Mucosa of stomach (tissue), 1 donor: ENCODE measurements around the gene ASIC1.

Source experiments
- H3K27me3 ChIP-seq: one replicate; pipeline ENCODE4 v1.7.0; 2013; ENCODE audit warnings: mild to moderate bottlenecking, low read length; ENCODE audit not compliant: control insufficient read depth, insufficient read depth
- H3K36me3 ChIP-seq: one replicate; pipeline ENCODE4 v1.7.0; 2013; ENCODE audit warnings: low read length; ENCODE audit not compliant: control insufficient read depth, insufficient read depth
- H3K4me1 ChIP-seq: one replicate; pipeline ENCODE4 v1.7.0; 2013; ENCODE audit warnings: mild to moderate bottlenecking, low read length; ENCODE audit not compliant: control insufficient read depth, insufficient read depth
- H3K4me3 ChIP-seq: one replicate; pipeline ENCODE4 v1.7.0; 2013; ENCODE audit warnings: low read length
- H3K9ac ChIP-seq: one replicate; pipeline ENCODE4 v1.7.0; 2013; ENCODE audit warnings: mild to moderate bottlenecking, low read length, moderate library complexity
- H3K9me3 ChIP-seq: one replicate; pipeline ENCODE4 v1.7.0; 2013; ENCODE audit warnings: mild to moderate bottlenecking, low read length, moderate library complexity; ENCODE audit not compliant: control insufficient read depth
- donor health status: Pancreatic carcinoma.

Gene ASIC1

GRCh38 chr12:50069069-50069468 is 11.7 kb downstream of the ASIC1 start:
- Histone ChIP-seq H3K4me1 (peaks cover 7% of the 10 kb centered on the region), H3K4me3 (no peak overlapping the region), H3K27me3 (no peaks in the 10 kb centered on the region), H3K36me3 (no peaks in the 10 kb centered on the region), H3K9ac (no peak overlapping the region), H3K9me3 (no peaks in the 10 kb centered on the region)

- Histone ChIP-seq H3K4me1 (peaks cover 7% of the 10 kb centered on the region), H3K9ac (no peak overlapping the region), H3K27me3 (no peaks in the 10 kb centered on the region), H3K36me3 (no peaks in the 10 kb centered on the region), H3K9me3 (no peaks in the 10 kb centered on the region), H3K4me3 (no peak overlapping the region)
Observed at GRCh38 chr12:50069539-50069938, 12.1 kb downstream of the ASIC1 start.

DNA sequence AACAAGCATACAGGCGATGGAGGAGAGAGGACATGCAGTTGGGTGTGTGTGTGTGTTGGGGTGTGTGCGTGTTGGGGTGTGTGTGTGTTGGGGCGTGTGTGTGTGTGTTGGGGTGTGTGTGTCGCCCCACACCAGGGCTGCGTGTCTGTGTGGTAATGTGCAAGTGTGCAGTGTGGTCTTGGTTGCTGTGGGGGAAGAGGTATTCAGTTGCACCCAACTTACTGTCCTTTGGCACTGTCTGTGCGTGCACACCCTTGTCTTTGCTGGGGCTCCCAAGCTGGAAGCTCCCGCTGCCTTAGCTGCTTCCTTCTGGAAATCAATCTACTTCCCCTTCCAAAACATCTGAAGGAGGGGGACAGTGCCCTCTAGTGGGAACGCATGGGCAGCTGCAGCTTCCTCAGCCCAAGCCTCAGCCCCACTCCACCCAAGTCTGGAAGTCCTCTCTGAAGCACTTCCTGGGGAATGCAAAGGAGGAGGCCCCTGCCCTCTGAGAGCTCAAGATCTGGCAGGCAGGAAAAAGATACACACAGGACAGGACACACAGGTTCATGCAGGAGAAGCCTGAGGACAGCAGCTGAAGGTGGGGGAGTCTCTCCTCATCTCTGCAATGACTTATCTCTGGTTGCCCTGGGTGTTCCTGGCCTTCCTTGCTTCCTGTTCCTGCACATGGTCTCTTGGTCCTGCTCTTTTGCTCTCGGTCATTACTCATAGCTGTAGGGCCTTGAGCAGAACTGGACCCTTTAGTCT is 13.1 kb downstream of the ASIC1 start:
- no peak overlapping the region for H3K9ac ChIP-seq
- H3K27me3 ChIP-seq: no peaks in the 10 kb centered on the region
- no peaks in the 10 kb centered on the region for H3K9me3 ChIP-seq
- peaks cover 13% of the 10 kb centered on the region for H3K4me1 ChIP-seq
- H3K4me3 ChIP-seq: no peak overlapping the region
- H3K36me3 ChIP-seq: no peaks in the 10 kb centered on the region

- Histone ChIP-seq H3K9ac (no peak overlapping the region), H3K27me3 (no peaks in the 10 kb centered on the region), H3K4me1 (peaks cover 18% of the 10 kb centered on the region), H3K9me3 (no peaks in the 10 kb centered on the region), H3K4me3 (no peak overlapping the region), H3K36me3 (no peaks in the 10 kb centered on the region)
Observed at GRCh38 chr12:50072198-50072907, 15.0 kb downstream of the ASIC1 start.

DNA sequence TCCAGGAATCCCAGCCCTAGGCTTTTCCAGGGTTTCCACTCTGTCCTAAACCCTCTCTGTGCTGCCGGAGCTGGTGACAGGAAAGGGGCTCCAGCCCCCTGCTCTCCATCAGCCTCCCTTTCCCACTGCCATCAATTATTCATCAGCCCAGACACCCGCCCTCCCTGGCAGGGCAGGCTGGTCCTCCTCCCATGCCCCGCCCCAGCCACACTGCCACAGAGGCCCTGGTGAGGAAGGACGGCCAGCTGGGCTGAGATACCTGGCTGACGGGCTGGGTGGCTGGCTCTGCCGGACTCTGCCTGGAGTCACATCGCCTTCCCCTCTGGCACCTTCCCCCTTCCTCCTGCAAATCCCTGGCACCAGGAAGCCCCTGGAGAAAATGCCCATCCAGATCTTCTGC is 15.8 kb downstream of the ASIC1 start:
- H3K9ac ChIP-seq: no peak overlapping the region
- peaks cover 18% of the 10 kb centered on the region for H3K4me1 ChIP-seq
- no peaks in the 10 kb centered on the region for H3K9me3 ChIP-seq
- H3K36me3 ChIP-seq: no peaks in the 10 kb centered on the region
- no peak overlapping the region for H3K4me3 ChIP-seq
- no peaks in the 10 kb centered on the region for H3K27me3 ChIP-seq

GRCh38 chr12:50073712-50074111 is 16.3 kb downstream of the ASIC1 start:
- Histone ChIP-seq H3K27me3 (no peaks in the 10 kb centered on the region), H3K9me3 (no peaks in the 10 kb centered on the region), H3K4me1 (peaks cover 18% of the 10 kb centered on the region), H3K9ac (no peak overlapping the region), H3K4me3 (no peak overlapping the region), H3K36me3 (no peaks in the 10 kb centered on the region)

DNA sequence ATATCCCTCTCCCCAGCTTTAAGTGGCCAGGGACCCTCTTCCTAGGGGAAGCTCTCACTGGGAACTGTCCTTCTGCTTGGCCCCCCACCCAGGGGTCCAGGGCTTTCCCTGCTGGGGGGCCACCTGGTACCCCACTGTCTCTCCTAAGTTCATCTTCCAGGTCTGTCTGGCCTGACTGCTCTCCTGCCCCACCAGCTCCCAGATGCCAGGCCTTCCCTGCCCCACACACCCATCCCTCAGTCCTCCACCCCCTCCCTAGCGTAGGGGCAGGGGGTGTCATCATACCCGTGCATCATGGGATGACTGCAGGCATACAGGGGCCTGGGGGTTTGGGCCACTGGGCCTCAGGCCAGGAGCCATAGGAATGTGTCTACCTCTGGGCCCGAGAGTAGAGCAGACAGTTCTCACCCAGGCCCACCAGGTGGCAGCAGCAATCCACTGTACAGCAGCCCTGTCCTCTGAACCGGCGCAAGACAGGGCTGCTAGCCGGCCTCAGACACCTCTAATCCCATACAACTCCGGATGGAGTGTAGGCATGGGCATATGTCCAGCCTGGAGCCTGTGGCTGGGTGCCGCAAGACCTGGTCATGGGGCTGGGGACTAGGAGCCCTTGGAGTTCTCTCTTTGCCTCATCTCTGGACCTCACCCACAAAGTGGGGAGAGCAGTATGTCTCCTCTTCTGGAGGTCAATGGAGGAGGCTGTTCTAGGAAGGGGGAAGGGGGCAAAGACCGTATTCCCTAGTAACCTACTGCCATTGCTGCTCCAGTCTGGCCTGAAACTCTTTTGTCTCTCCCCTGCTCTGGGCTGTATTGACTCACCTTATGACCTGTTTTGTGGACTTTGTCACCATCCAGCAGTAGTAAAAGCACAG is 17.8 kb downstream of the ASIC1 start:
- Histone ChIP-seq H3K9me3 (no peaks in the 10 kb centered on the region), H3K4me1 (peaks cover 17% of the 10 kb centered on the region), H3K4me3 (no peak overlapping the region), H3K36me3 (no peaks in the 10 kb centered on the region), H3K27me3 (no peaks in the 10 kb centered on the region), H3K9ac (no peak overlapping the region)

- H3K36me3 ChIP-seq: no peaks in the 10 kb centered on the region
- no peak overlapping the region for H3K9ac ChIP-seq
- no peaks in the 10 kb centered on the region for H3K27me3 ChIP-seq
- H3K4me1 ChIP-seq: peaks cover 11% of the 10 kb centered on the region
- H3K9me3 ChIP-seq: no peaks in the 10 kb centered on the region
- no peak overlapping the region for H3K4me3 ChIP-seq
Observed at GRCh38 chr12:50075808-50076170, 18.4 kb downstream of the ASIC1 start.

DNA sequence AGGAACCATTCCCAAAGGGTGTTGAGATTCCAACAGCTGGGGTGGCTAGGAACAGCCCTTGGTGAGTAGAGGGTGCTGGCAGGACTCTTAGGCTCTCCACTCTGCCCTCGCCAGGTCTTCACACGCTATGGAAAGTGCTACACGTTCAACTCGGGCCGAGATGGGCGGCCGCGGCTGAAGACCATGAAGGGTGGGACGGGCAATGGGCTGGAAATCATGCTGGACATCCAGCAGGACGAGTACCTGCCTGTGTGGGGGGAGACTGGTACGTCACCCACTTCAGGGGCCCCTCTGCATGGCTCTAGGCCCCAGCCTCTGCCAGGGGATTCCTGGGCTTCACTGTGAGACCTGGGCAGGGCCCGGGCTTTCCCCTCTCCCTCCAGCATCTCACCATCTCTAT is 19.7 kb downstream of the ASIC1 start:
- H3K36me3 ChIP-seq: no peaks in the 10 kb centered on the region
- H3K9ac ChIP-seq: no peak overlapping the region
- H3K9me3 ChIP-seq: no peaks in the 10 kb centered on the region
- no peaks in the 10 kb centered on the region for H3K27me3 ChIP-seq
- no peak overlapping the region for H3K4me3 ChIP-seq
- peaks cover 10% of the 10 kb centered on the region for H3K4me1 ChIP-seq

GRCh38 chr12:50078281-50078680 is 20.9 kb downstream of the ASIC1 start:
- H3K27me3 ChIP-seq: no peaks in the 10 kb centered on the region
- no peaks in the 10 kb centered on the region for H3K9me3 ChIP-seq
- H3K4me3 ChIP-seq: no peak overlapping the region

GRCh38 chr12:50079771-50080170 is 22.4 kb downstream of the ASIC1 start:
- Histone ChIP-seq H3K4me3 (no peak overlapping the region), H3K36me3 (no peaks in the 10 kb centered on the region), H3K27me3 (no peaks in the 10 kb centered on the region), H3K9me3 (no peaks in the 10 kb centered on the region), H3K4me1 (peaks cover 10% of the 10 kb centered on the region), H3K9ac (no peak overlapping the region)

More at GRCh38 chr12:50078281-50078680, 20.9 kb downstream of the ASIC1 start:
- Histone ChIP-seq H3K4me1 (peaks cover 10% of the 10 kb centered on the region), H3K9ac (no peak overlapping the region), H3K36me3 (no peaks in the 10 kb centered on the region)
